PC-3 (cell line): ENCODE data around the gene FST. TPM values are rescaled to one million over a fixed set of nuclear protein-coding genes. Genes with fewer than 3 reads are reported as not detected.

Source experiments
- ATAC-seq: fragments of 200-7000 bp; cut with Tn5 transposase; 2 replicates; pipeline ENCODE4 v1.9.1; 2020; ENCODE audit warnings: mild to moderate bottlenecking, moderate library complexity
- BruUV-seq: library from RNA; stranded (reverse); fragments of 400-500 nt; replicated peaks from 2 replicates; lab custom pipeline; 2021; lab: Mats Ljungman, UMichigan
- CTCF ChIA-PET: fragments of 300-600 bp; sonication (Branson Sonifier 250); formaldehyde crosslinking; loops from one replicate; lab custom pipeline; 2022; ENCODE audit warnings: antibody characterized with exemption; lab: Charles Lee
- POLR2A ChIA-PET: fragments of 300-600 bp; sonication (Branson Sonifier 250); formaldehyde crosslinking; loops from one replicate; lab custom pipeline; 2022; ENCODE audit warnings: antibody characterized with exemption; ENCODE audit not compliant: unreplicated experiment; lab: Charles Lee
- DNase-seq: peaks from one replicate; pipeline ENCODE4 v3.0.0-alpha.2; 2015
- H2AFZ ChIP-seq: fragments of 300-600 bp; sonication (generic); 2 replicates; pipeline ENCODE4 v1.6.0; 2016; ENCODE audit warnings: antibody characterized with exemption, low read length
- H3F3A ChIP-seq: fragments of 300-600 bp; sonication (generic); one replicate; pipeline ENCODE4 v1.6.0; 2017; ENCODE audit warnings: antibody characterized with exemption, low read length, control low read depth, mild to moderate bottlenecking; ENCODE audit not compliant: unreplicated experiment
- H3K27ac ChIP-seq: fragments of 300-600 bp; sonication (generic); 2 replicates; pipeline ENCODE4 v1.5.1; 2016; ENCODE audit warnings: mild to moderate bottlenecking, low read length
- H3K27me3 ChIP-seq: fragments of 300-600 bp; sonication (generic); 2 replicates; pipeline ENCODE4 v1.6.1; 2016; ENCODE audit warnings: low read length, mixed read lengths
- H3K36me3 ChIP-seq: fragments of 300-600 bp; sonication (generic); 2 replicates; pipeline ENCODE4 v1.6.1; 2016; ENCODE audit warnings: low read depth, mixed run types, low read length, mixed read lengths
- H3K4me1 ChIP-seq: fragments of 300-600 bp; sonication (generic); 2 replicates; pipeline ENCODE4 v1.5.1; 2016; ENCODE audit warnings: low read length; ENCODE audit not compliant: insufficient read depth
- H3K4me2 ChIP-seq: fragments of 300-600 bp; sonication (generic); 2 replicates; pipeline ENCODE4 v1.6.0; 2016; ENCODE audit warnings: low read length
- H3K4me3 ChIP-seq: fragments of 300-600 bp; sonication (generic); 2 replicates; pipeline ENCODE4 v1.5.1; 2016; ENCODE audit warnings: mild to moderate bottlenecking, low read length, mixed read lengths
- H3K79me2 ChIP-seq: fragments of 300-600 bp; sonication (generic); 2 replicates; pipeline ENCODE4 v1.6.1; 2017; ENCODE audit warnings: low read length, mixed read lengths
- H3K9ac ChIP-seq: fragments of 300-600 bp; sonication (generic); 2 replicates; pipeline ENCODE4 v1.6.0; 2016; ENCODE audit warnings: mild to moderate bottlenecking, low read length
- H3K9me2 ChIP-seq: fragments of 300-600 bp; sonication (generic); replicated peaks from 2 replicates; pipeline ENCODE4 v1.6.1; 2016; ENCODE audit warnings: mixed run types, low read length, mixed read lengths
- H3K9me3 ChIP-seq: fragments of 300-600 bp; sonication (generic); 2 replicates; pipeline ENCODE4 v1.6.1; 2016; ENCODE audit warnings: low read length, mixed read lengths
- H4K20me1 ChIP-seq: fragments of 300-600 bp; sonication (generic); 2 replicates; pipeline ENCODE4 v1.6.1; 2016; ENCODE audit warnings: low read length, mixed read lengths
- EZH2 ChIP-seq: fragments of 300-600 bp; sonication (generic); IDR thresholded peaks from one replicate; pipeline ENCODE4 v1.6.1; 2017; ENCODE audit warnings: antibody characterized with exemption, mild to moderate bottlenecking, low read length; ENCODE audit not compliant: unreplicated experiment
- EZH2phosphoT487 ChIP-seq: fragments of 300-600 bp; sonication (generic); IDR thresholded peaks from 2 replicates; pipeline ENCODE4 v1.6.1; 2018; ENCODE audit warnings: mild to moderate bottlenecking, antibody characterized with exemption, low read length, borderline replicate concordance
- intact Hi-C: fragments of 100-400 bp; cut with micrococcal nuclease; formaldehyde crosslinking; loops from 2 replicates; pipeline ENCODE4 v1.9.0; 2023
- total RNA-seq: library from RNA; depleted of rRNA; stranded (reverse); fragments of >200 nt; gene quantifications from 2 replicates; pipeline ENCODE4 v1.2.3, GENCODE V29; 2014
- TF ChIP-seq, protein P1 (sequence below): fragments of 300-600 bp; sonication (generic); conservative IDR thresholded peaks from 2 replicates; pipeline ENCODE4 v1.5.1; 2017; ENCODE audit warnings: antibody characterized with exemption, low read depth, mild to moderate bottlenecking, low read length

The FST gene
- total RNA-seq, 1 experiment from 2014 or later = 403 TPM

DNA sequence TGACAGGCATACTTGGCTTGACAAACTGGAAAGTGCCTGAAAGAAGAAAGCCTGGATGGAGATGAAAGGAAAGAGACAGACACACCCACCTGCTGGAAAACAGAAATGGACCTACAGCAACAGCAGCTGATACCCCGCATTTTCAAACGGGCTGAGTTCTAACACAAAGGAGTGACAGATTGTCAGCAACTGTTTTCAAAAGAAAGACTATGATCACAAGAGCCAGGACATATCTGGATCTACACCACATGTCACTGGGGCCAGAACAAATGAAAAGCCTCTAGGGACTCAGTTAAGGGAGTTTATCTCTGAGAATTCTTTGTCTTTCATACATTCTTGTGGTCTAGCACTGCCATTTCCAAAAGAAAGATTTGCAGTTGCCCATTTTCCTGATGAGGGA lies 24.1 kb upstream of the FST start:
- Histone ChIP-seq H3K79me2 (no peaks in the 10 kb centered on the region), H3F3A (no peaks in the 10 kb centered on the region), H3K9me2 (no peaks in the 10 kb centered on the region), H3K4me2 (no peak overlapping the region), H2AFZ (no peak overlapping the region), H3K36me3 (no peaks in the 10 kb centered on the region), H3K4me3 (no peak overlapping the region), H3K9me3 (no peaks in the 10 kb centered on the region), H3K27ac (no peak overlapping the region), H3K27me3 (no peaks in the 10 kb centered on the region), H3K9ac (no peak overlapping the region), H4K20me1 (no peaks in the 10 kb centered on the region), H3K4me1 (no peaks in the 10 kb centered on the region)
- ChIA-PET POLR2A (no interaction called here), CTCF (no interaction called here)
- ATAC-seq = no peak
- intact Hi-C loops = no loop called here
- no peak for TF ChIP-seq EZH2
- TF ChIP-seq EZH2phosphoT487 = no peak
- TF ChIP-seq, protein P1, sequence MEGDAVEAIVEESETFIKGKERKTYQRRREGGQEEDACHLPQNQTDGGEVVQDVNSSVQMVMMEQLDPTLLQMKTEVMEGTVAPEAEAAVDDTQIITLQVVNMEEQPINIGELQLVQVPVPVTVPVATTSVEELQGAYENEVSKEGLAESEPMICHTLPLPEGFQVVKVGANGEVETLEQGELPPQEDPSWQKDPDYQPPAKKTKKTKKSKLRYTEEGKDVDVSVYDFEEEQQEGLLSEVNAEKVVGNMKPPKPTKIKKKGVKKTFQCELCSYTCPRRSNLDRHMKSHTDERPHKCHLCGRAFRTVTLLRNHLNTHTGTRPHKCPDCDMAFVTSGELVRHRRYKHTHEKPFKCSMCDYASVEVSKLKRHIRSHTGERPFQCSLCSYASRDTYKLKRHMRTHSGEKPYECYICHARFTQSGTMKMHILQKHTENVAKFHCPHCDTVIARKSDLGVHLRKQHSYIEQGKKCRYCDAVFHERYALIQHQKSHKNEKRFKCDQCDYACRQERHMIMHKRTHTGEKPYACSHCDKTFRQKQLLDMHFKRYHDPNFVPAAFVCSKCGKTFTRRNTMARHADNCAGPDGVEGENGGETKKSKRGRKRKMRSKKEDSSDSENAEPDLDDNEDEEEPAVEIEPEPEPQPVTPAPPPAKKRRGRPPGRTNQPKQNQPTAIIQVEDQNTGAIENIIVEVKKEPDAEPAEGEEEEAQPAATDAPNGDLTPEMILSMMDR = no peak
- no peak for DNase-seq
- no TSS peak for BruUV-seq

DNA sequence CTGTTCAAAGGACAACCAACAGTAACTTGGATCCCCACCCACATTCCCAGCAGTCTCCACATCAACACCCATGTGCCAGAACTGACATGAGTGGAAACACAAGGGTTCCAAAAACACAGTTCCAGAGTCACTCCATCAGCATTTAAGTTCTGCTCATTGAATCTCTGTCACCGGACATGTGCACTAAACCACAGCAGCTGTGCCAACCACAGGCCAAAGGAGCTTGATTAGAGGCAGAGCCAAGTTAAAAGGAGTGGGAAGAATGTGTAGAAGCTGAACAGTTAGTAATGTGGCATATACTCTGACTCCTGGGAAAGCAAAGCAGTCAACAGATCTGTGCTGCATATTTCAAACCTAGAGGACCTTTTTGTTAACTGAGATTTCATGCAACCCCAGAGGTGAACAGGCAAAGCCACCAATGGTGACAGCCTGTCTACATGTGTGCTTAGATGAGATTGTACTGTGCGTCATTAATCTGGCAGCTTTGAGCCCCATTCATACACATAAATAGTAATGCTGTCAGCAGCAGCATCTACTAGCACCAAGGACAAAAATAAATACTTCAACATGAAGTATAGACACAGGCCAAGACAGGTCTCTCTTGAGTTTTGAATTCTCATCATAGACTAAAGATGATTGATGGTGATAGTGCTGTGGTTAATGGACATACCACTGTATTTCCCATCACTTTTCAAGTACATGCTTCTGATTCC lies 16.4 kb upstream of the FST start:
- Histone ChIP-seq H3K4me3 (no peak overlapping the region), H3K4me2 (no peak overlapping the region), H3K27ac (no peak overlapping the region), H3K9me2 (no peaks in the 10 kb centered on the region), H3K36me3 (no peaks in the 10 kb centered on the region), H3K27me3 (no peaks in the 10 kb centered on the region), H3K79me2 (no peaks in the 10 kb centered on the region), H3F3A (no peaks in the 10 kb centered on the region), H4K20me1 (no peaks in the 10 kb centered on the region), H3K9me3 (no peaks in the 10 kb centered on the region), H3K4me1 (peaks cover 3% of the 10 kb centered on the region), H3K9ac (no peak overlapping the region), H2AFZ (no peak overlapping the region)
- DNase-seq (no peak), ATAC-seq (no peak)
- CTCF ChIA-PET = no interaction called here
- POLR2A ChIA-PET = no interaction called here
- TF ChIP-seq EZH2phosphoT487 (no peak), EZH2 (no peak)
- TF ChIP-seq, protein P1 = no peak
- intact Hi-C loops = loop anchor here (2.0 kb wide), 1 partner anchor 65 kb away; no protein-coding TSS in a partner anchor
- BruUV-seq = no TSS peak

DNA sequence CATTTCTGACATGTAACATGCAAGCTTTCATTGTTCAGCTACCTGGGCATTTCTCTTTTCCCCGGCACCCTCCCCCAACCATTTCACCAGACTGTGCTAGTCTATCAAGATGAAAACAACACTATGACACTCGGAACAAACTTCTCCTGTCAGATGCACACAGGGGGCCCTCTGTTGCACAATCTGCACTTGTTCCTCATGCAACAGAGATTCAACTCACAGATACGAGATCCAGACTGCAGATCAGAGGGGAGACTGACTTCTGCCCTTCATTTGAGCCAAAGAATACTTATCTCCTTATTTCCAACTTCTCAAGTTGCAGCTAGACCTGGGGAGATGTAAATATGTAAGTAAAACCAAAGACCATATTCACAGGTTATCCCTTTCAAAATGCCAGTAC lies 15.7 kb upstream of the FST start:
- peaks cover 4% of the 10 kb centered on the region for H3F3A ChIP-seq
- no peak overlapping the region for H2AFZ ChIP-seq
- ATAC-seq (no peak), DNase-seq (no peak)
- H3K27me3 ChIP-seq = no peaks in the 10 kb centered on the region
- no TSS peak for BruUV-seq
- POLR2A ChIA-PET = no interaction called here
- no peaks in the 10 kb centered on the region for H3K79me2 ChIP-seq
- no peak overlapping the region for H3K27ac ChIP-seq
- H3K36me3 ChIP-seq = no peaks in the 10 kb centered on the region
- CTCF ChIA-PET = no interaction called here
- no peak overlapping the region for H3K4me2 ChIP-seq
- H4K20me1 ChIP-seq = no peaks in the 10 kb centered on the region
- H3K9ac ChIP-seq = no peak overlapping the region
- H3K9me3 ChIP-seq = no peaks in the 10 kb centered on the region
- intact Hi-C loops = loop anchor here (2.0 kb wide), 1 partner anchor 66 kb away; no protein-coding TSS in a partner anchor
- H3K4me1 ChIP-seq = peaks cover 10% of the 10 kb centered on the region
- no peak overlapping the region for H3K4me3 ChIP-seq
- no peak for TF ChIP-seq EZH2
- TF ChIP-seq, protein P1 = no peak
- TF ChIP-seq EZH2phosphoT487 = no peak
- no peaks in the 10 kb centered on the region for H3K9me2 ChIP-seq
